Caco-2 (cell line): ENCODE measurements around the gene VPS9D1. TPM values are rescaled to one million over a fixed set of nuclear protein-coding genes. Genes with fewer than 3 reads are reported as not detected.
"Not testable (repeated sequence)": the region's sequence is repeated elsewhere in the genome, so short reads cannot be mapped to it uniquely, and the experiment has no call there.

Experiments used
- BruUV-seq: library from RNA; stranded (reverse); fragments of 400-500 nt; replicated peaks from 2 replicates; lab custom pipeline; 2021; lab: Mats Ljungman, UMichigan
- CTCF ChIA-PET: fragments of 300-600 bp; sonication (Branson Sonifier 250); formaldehyde crosslinking; loops from one replicate; lab custom pipeline; 2022; ENCODE audit warnings: antibody characterized with exemption; lab: Charles Lee
- POLR2A ChIA-PET: fragments of 300-600 bp; sonication (Branson Sonifier 250); formaldehyde crosslinking; loops from one replicate; lab custom pipeline; 2022; ENCODE audit warnings: antibody characterized with exemption; lab: Charles Lee
- DNase-seq, 2 experiments: peaks; one replicate each; pipeline versions ENCODE4 v3.0.0 to v3.0.0-alpha.2; 2020 to 2022
- H3K27me3 ChIP-seq: replicated peaks from 2 replicates; pipeline ENCODE4 v1.6.0; 2011; ENCODE audit warnings: low read length; ENCODE audit not compliant: control insufficient read depth, insufficient read depth
- H3K36me3 ChIP-seq: 2 replicates; pipeline ENCODE4 v1.5.1; 2011; ENCODE audit warnings: low read length; ENCODE audit not compliant: control insufficient read depth, insufficient read depth
- H3K4me1 ChIP-seq: fragments of 250-450 bp; sonication (Bioruptor Pico); 2 replicates; pipeline ENCODE4 v1.5.1; 2020; ENCODE audit warnings: mild to moderate bottlenecking
- H3K4me3 ChIP-seq: 2 replicates; pipeline ENCODE4 v1.5.1; 2011; ENCODE audit warnings: low read depth, mild to moderate bottlenecking, control low read depth, low read length
- H3K9me3 ChIP-seq: fragments of 250-450 bp; sonication (Bioruptor Pico); 2 replicates; pipeline ENCODE4 v1.5.1; 2020; ENCODE audit warnings: mild to moderate bottlenecking, moderate library complexity
- H3K27ac Mint-ChIP-seq: one replicate; pipeline ENCODE4 v1.8.0; 2022; ENCODE audit warnings: mixed read lengths; ENCODE audit not compliant: unreplicated experiment
- H3K27me3 Mint-ChIP-seq: one replicate; pipeline ENCODE4 v1.8.0; 2022; ENCODE audit warnings: mixed read lengths; ENCODE audit not compliant: insufficient read depth, unreplicated experiment
- H3K36me3 Mint-ChIP-seq: one replicate; pipeline ENCODE4 v1.8.0; 2022; ENCODE audit warnings: mild to moderate bottlenecking, mixed read lengths; ENCODE audit not compliant: insufficient read depth, unreplicated experiment
- H3K4me1 Mint-ChIP-seq: one replicate; pipeline ENCODE4 v1.8.0; 2022; ENCODE audit warnings: low read depth, mixed read lengths; ENCODE audit not compliant: unreplicated experiment
- H3K4me3 Mint-ChIP-seq: one replicate; pipeline ENCODE4 v1.8.0; 2022; ENCODE audit warnings: mild to moderate bottlenecking, moderate library complexity, mixed read lengths; ENCODE audit not compliant: unreplicated experiment
- H3K9me3 Mint-ChIP-seq: one replicate; pipeline ENCODE4 v1.8.0; 2022; ENCODE audit warnings: mixed read lengths; ENCODE audit not compliant: unreplicated experiment
- intact Hi-C: fragments of 100-400 bp; cut with micrococcal nuclease; formaldehyde crosslinking; loops from one replicate; pipeline ENCODE4 v1.10.0; 2022; ENCODE audit not compliant: unreplicated experiment
- total RNA-seq: library from RNA; stranded (reverse); gene quantifications from 2 replicates; pipeline ENCODE4 v1.2.3, GENCODE V29; 2022
- TF ChIP-seq, protein P1 (sequence below), 2 experiments: fragments of 200-600 bp in 1 of 2; IDR thresholded peaks; 1 replicate in 1 of 2; 2 replicates in 1 of 2; pipeline versions ENCODE4 v1.5.1 to v1.8.0; 2011 to 2022; ENCODE audit warnings: antibody characterized with exemption in 1 of 2, control low read depth in 1 of 2, inconsistent platforms in 1 of 2, low read depth in 1 of 2, low read length in 1 of 2, mild to moderate bottlenecking in 1 of 2, moderate library complexity in 1 of 2; ENCODE audit not compliant: insufficient read depth in 1 of 2, severe bottlenecking in 1 of 2, unreplicated experiment in 1 of 2

The VPS9D1 gene
- total RNA-seq, 1 experiment from 2014 or later: 6.3 TPM

DNA sequence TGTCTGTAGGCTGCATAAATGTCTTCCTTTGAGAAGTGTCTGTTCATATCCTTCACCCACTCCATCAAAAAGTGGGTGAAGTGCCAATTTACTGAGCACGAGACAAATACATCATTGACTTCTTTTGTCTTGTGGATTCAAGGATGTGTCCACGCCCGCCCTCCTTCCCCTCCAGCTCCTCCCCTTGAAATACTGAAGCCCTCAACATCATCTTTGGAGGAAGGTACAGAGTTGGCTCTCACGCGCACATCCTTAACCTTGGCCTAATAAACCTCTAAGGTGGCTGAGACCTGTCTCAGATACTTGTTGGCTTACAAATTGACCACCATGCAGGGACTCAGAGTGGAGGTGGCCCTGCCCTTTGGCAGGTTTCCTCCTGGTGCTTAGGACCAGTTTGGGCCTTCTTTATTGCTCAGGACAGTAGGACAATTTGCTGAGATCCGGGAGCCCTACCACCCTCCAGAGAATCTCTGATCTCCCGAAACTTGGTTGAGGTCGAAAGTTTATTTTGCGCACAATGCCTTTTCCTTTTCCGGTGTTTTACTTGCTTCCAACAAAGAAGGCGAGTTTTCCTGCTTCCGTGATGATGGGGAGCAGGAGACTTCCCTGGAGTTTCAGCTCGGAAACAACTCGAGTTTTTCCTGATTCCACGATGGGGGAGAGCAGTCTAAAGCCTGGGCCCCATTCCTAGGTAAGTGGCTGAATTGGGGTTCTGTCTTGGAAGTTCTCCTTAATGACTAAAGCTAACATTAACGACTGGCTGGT, 48.3 kb downstream of the VPS9D1 start:
- Mint-ChIP-seq H3K36me3 (peaks cover 10% of the 10 kb centered on the region), H3K4me1 (no peaks in the 10 kb centered on the region), H3K9me3 (no peaks in the 10 kb centered on the region), H3K27me3 (no peaks in the 10 kb centered on the region), H3K4me3 (no peak overlapping the region), H3K27ac (no peak overlapping the region)
- CTCF ChIA-PET: no interaction called here
- H3K9me3 ChIP-seq: peaks cover 15% of the 10 kb centered on the region
- BruUV-seq: no TSS peak
- POLR2A ChIA-PET: no interaction called here
- intact Hi-C loops: no loop called here
- no peak for DNase-seq
- H3K36me3 ChIP-seq: no peaks in the 10 kb centered on the region
- TF ChIP-seq, protein P1, sequence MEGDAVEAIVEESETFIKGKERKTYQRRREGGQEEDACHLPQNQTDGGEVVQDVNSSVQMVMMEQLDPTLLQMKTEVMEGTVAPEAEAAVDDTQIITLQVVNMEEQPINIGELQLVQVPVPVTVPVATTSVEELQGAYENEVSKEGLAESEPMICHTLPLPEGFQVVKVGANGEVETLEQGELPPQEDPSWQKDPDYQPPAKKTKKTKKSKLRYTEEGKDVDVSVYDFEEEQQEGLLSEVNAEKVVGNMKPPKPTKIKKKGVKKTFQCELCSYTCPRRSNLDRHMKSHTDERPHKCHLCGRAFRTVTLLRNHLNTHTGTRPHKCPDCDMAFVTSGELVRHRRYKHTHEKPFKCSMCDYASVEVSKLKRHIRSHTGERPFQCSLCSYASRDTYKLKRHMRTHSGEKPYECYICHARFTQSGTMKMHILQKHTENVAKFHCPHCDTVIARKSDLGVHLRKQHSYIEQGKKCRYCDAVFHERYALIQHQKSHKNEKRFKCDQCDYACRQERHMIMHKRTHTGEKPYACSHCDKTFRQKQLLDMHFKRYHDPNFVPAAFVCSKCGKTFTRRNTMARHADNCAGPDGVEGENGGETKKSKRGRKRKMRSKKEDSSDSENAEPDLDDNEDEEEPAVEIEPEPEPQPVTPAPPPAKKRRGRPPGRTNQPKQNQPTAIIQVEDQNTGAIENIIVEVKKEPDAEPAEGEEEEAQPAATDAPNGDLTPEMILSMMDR (IDR thresholded peaks at IDR 0.05; ENCODE audit: insufficient read depth in 1 of 2, low read depth in 1 of 2, low read length in 1 of 2, severe bottlenecking in 1 of 2, unreplicated experiment in 1 of 2): no peak
- H3K4me3 ChIP-seq: no peak overlapping the region
- H3K4me1 ChIP-seq: no peaks in the 10 kb centered on the region
- H3K27me3 ChIP-seq: no peaks in the 10 kb centered on the region

DNA sequence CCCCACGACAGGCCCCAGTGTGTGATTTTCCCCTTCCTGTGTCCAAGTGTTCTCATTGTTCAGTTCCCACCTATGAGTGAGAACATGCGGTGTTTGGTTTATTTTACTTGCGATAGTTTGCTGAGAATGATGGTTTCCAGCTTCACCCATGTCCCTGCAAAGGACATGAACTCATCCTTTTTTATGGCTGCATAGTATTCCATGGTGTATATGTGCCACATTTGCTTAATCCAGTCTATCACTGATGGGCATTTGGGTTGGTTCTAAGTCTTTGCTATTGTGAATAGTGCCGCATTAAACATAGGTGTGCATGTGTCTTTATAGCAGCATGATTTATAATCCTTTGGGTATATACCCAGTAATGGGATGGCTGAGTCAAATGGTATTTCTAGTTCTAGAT, 49.1 kb downstream of the VPS9D1 start:
- H3K27me3 ChIP-seq, H3K36me3 ChIP-seq, BruUV-seq, H3K27me3 Mint-ChIP-seq, DNase-seq, H3K4me3 Mint-ChIP-seq, intact Hi-C loops, H3K4me3 ChIP-seq, H3K4me1 Mint-ChIP-seq, H3K9me3 ChIP-seq, H3K27ac Mint-ChIP-seq, H3K9me3 Mint-ChIP-seq, H3K4me1 ChIP-seq: not testable (repeated sequence)
- CTCF ChIA-PET: interaction anchor here (1.9 kb wide), 1 partner anchor 29 kb away, joined by 7 read pairs; no protein-coding TSS in a partner anchor
- POLR2A ChIA-PET: interaction anchor here (0.6 kb wide), 1 partner anchor 454 kb away, joined by 3 read pairs; the partner anchor contains the start of gene ZNF778
- peaks cover 13% of the 10 kb centered on the region for H3K36me3 Mint-ChIP-seq

DNA sequence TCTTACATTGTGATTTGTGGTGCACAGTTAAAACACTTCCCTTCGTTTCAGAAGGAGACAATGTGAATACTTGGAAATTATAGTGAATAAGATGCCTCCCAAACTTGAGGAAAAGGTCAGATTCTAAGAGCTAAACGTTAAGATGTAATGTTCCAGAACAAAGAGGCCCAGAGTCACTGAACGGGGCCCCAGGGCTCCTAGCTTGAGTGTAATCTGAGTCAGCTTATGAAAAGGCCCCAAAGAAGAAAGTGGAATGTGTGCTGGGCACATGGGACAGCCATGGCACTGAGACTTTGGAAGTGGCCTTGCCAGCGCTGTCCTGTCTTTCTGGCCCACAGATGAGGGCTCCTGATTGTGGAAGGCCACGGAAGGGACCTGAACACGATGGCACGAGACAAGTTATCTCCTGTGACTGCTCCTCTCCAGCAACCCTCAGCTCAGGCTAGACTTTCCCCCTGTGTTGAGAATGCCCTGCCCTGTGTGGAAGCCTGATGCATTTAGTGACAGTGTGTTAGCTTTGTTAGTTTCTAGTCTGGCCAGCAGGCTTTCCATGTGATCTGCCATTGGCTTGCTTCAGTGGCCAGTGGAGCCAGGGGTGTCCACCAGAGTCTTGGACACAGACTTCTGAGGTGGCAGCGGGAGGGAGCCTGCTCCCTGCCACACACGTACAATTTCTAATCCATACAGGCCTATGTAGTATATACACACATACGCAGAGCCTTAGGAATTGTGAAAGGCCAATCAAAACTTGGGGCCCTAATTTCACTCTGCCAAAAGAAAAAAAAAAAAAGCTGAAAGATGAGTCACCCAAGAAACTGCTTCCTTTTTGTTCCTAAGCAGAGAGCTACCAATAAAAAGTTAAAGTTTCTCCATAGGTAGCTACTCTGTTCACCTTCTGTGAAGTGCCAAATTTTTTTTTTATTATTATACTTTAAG, 49.9 kb downstream of the VPS9D1 start:
- no peaks in the 10 kb centered on the region for H3K27me3 ChIP-seq
- no peaks in the 10 kb centered on the region for H3K27me3 Mint-ChIP-seq
- no peak overlapping the region for H3K27ac Mint-ChIP-seq
- H3K36me3 Mint-ChIP-seq: peaks cover 16% of the 10 kb centered on the region
- peaks cover 15% of the 10 kb centered on the region for H3K9me3 ChIP-seq
- H3K4me1 ChIP-seq: no peaks in the 10 kb centered on the region
- no peaks in the 10 kb centered on the region for H3K36me3 ChIP-seq
- no peak overlapping the region for H3K4me3 ChIP-seq
- intact Hi-C loops: no loop called here
- DNase-seq: no peak
- POLR2A ChIA-PET: interaction anchor here (0.6 kb wide), 1 partner anchor 453 kb away, joined by 3 read pairs; the partner anchor contains the start of gene ZNF778
- TF ChIP-seq, protein P1 (IDR thresholded peaks at IDR 0.05; ENCODE audit: insufficient read depth in 1 of 2, low read depth in 1 of 2, low read length in 1 of 2, severe bottlenecking in 1 of 2, unreplicated experiment in 1 of 2): no peak
- no peak overlapping the region for H3K4me3 Mint-ChIP-seq
- no peaks in the 10 kb centered on the region for H3K4me1 Mint-ChIP-seq
- H3K9me3 Mint-ChIP-seq: peaks cover 14% of the 10 kb centered on the region
- CTCF ChIA-PET: interaction anchor here (0.8 to 1.9 kb wide), 2 partner anchors 29 to 71 kb away, joined by 3 to 7 read pairs; no protein-coding TSS in a partner anchor
- BruUV-seq: no TSS peak
